Hypothalamus (tissue), 51 donors: Measurements from ENCODE around the gene PRSS12.
"Not testable (repeated sequence)": the region's sequence is repeated elsewhere in the genome, so short reads cannot be mapped to it uniquely, and the experiment has no call there.

Source experiments
- DNase-seq, 51 donors: peaks; one replicate each; lab custom pipeline; 2025; lab: John Stamatoyannopoulos, UW

Gene PRSS12

GRCh38 chr4:118352843-118353533 is at the start of gene PRSS12:
PRSS12 (minus strand) TSS chr4:118353003; CDS start chr4:118352720, 283 bp downstream.
- DNase-seq = peak in 24 of 51 donors; percentile 1 to 44 (median 6)

- no peak for DNase-seq
Measured at GRCh38 chr4:118400356-118400755, 47.6 kb upstream of the PRSS12 start.

GRCh38 chr4:118399883-118400282 is 47.1 kb upstream of the PRSS12 start:
- not testable (repeated sequence) for DNase-seq

GRCh38 chr4:118398226-118399090 is 45.7 kb upstream of the PRSS12 start:
- no peak for DNase-seq

- DNase-seq = no peak
Measured at GRCh38 chr4:118397623-118397979, 44.8 kb upstream of the PRSS12 start.

- DNase-seq = no peak
Measured at GRCh38 chr4:118396881-118397622, 44.2 kb upstream of the PRSS12 start.

- DNase-seq = no peak
Measured at GRCh38 chr4:118395057-118395644, 42.3 kb upstream of the PRSS12 start.

GRCh38 chr4:118392509-118392908 is 39.7 kb upstream of the PRSS12 start:
- not testable (repeated sequence) for DNase-seq

- no peak for DNase-seq
Measured at GRCh38 chr4:118390121-118390520, 37.3 kb upstream of the PRSS12 start.

- DNase-seq = no peak
Measured at GRCh38 chr4:118389721-118390120, 36.9 kb upstream of the PRSS12 start.

- no peak for DNase-seq
Measured at GRCh38 chr4:118388606-118389005, 35.8 kb upstream of the PRSS12 start.

GRCh38 chr4:118381902-118382301 is 29.1 kb upstream of the PRSS12 start:
- no peak for DNase-seq

- no peak for DNase-seq
Measured at GRCh38 chr4:118373614-118374255, 20.9 kb upstream of the PRSS12 start.

GRCh38 chr4:118372251-118372650 is 19.4 kb upstream of the PRSS12 start:
- no peak for DNase-seq

- no peak for DNase-seq
Measured at GRCh38 chr4:118369231-118369630, 16.4 kb upstream of the PRSS12 start.

- DNase-seq = no peak
Measured at GRCh38 chr4:118367872-118368271, 15.1 kb upstream of the PRSS12 start.

GRCh38 chr4:118367361-118367760 is 14.6 kb upstream of the PRSS12 start:
- DNase-seq = no peak

- no peak for DNase-seq
Measured at GRCh38 chr4:118363166-118363565, 10.4 kb upstream of the PRSS12 start.

GRCh38 chr4:118361192-118361591 is 8.4 kb upstream of the PRSS12 start:
- no peak for DNase-seq

GRCh38 chr4:118360106-118360505 is 7.3 kb upstream of the PRSS12 start:
- no peak for DNase-seq
